Measurements from ENCODE around the gene TCHP. TPM values are rescaled to one million over a fixed set of nuclear protein-coding genes. Genes with fewer than 3 reads are reported as not detected.

Gene TCHP
- total and polyA plus RNA-seq, 2 donors (not counting 1 experiment from before 2014, with no cell fraction given): 13.4 to 29.4 TPM

DNA sequence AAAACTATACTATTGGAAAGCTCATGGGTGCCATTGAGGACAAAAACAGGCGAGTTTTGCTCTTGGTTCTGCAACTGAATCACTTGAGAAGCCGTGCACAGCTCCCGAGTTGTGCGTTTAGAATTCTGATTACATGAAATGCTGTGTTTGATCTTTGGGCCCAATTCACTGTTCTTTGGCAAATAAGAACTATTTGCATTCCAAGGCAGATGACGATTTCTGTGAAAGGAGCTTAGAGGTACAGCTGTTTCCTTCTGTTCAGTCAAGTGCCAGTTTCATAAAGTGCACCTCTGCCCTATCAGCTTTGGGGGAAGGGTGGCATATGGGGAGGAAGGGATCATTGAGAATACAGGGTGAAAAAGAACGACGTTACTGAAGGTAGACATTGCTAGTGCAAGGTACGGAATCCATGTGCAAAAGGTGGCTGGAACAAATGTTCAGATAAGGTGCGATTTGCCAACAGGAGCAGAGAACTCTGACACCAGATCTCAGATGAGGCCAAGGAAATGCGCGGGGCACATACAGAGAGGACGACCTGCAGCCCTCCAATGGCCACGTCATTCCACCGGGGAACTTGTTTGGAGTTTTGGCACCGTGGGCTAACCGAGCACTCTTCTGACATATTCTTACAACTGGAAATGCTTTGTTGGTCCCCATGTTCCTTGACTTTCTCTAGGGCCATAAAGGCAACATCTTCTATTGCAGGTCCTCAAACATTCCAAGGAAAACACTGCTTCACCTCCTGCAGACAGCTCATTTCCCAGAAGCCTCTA lies 30.1 kb downstream of the TCHP start:
- no peak overlapping the region for H2AFZ ChIP-seq (ENCODE audit: insufficient read depth, low read depth, low read length, poor library complexity, severe bottlenecking)

DNA sequence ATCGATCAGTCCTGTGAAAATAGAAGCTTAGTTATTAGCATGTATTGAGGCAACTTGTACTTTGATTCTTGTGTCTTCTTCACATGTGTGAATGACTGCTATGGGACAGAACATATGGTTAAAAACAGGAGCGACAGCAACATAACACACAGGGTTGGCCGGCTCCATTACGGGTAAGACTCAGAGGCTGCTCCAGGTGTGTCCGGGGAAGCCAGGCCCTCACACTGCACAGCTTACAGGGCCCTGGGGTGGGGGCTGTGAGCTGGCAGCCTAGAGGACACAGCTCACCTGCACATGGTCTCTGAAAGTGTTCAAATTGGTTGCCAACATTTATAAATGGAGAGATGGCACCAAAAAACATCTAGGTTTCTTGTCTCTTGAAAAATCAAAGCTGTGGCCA lies 31.1 kb downstream of the TCHP start:
- H3K4me1 Mint-ChIP-seq: peaks cover 2% of the 10 kb centered on the region
- H3K4me1 ChIP-seq (ENCODE audit: control insufficient read depth in 2 of 2, insufficient read depth in 2 of 2, low read length in 2 of 2): no peaks in the 10 kb centered on the region

More for the DNA sequence above, 30.1 kb downstream of the TCHP start:
- no peak overlapping the region for H3K27ac ChIP-seq (ENCODE audit: low read length in 2 of 2)
- CTCF ChIA-PET: interaction anchor here (1.7 to 6.2 kb wide), 2 partner anchors 77 kb away, joined by 5 to 39 read pairs; no protein-coding TSS in a partner anchor
- no peaks in the 10 kb centered on the region for H3K9me3 Mint-ChIP-seq (ENCODE audit: insufficient read depth)
- WGBS (ENCODE audit: insufficient coverage): 89% methylated on average over 14 of the region's 16 CpGs
- DNase-seq (no peak), ATAC-seq (ENCODE audit: low read depth) (no peak)
- intact Hi-C loops (cut with micrococcal nuclease): no loop called here
- no peak overlapping the region for H3K4me3 ChIP-seq (ENCODE audit: control extremely low read depth in 1 of 5, extremely low read depth in 1 of 5, insufficient read depth in 1 of 5, low read depth in 2 of 5, low read length in 4 of 5)
- peaks cover 3% of the 10 kb centered on the region for H3K79me2 ChIP-seq (ENCODE audit: control insufficient read depth, insufficient read depth, low read length)
- no peak overlapping the region for H3K4me2 ChIP-seq (replicated peaks; ENCODE audit: low read depth, low read length, poor library complexity, severe bottlenecking)
- peaks cover 19 to 61% of the 10 kb centered on the region in 2 experiments for H3K36me3 ChIP-seq (replicated peaks in 1 of 2; ENCODE audit: control extremely low read depth in 1 of 2, control insufficient read depth in 1 of 2, extremely low read depth in 1 of 2, insufficient read depth in 2 of 2, low read length in 1 of 2)
- H3K9me3 ChIP-seq (ENCODE audit: control extremely low read depth in 1 of 3, control insufficient read depth in 2 of 3, insufficient read depth in 1 of 3, low read length in 2 of 3): no peaks in the 10 kb centered on the region
- peaks cover 2% of the 10 kb centered on the region for H3K4me1 Mint-ChIP-seq
- no peaks in the 10 kb centered on the region for H3K27me3 Mint-ChIP-seq
- no peak overlapping the region for H3K9ac ChIP-seq (ENCODE audit: low read length)
- H3K4me3 Mint-ChIP-seq: no peak overlapping the region
- H3K27me3 ChIP-seq (replicated peaks in 1 of 4; ENCODE audit: control extremely low read depth in 1 of 4, control insufficient read depth in 3 of 4, insufficient read depth in 4 of 4, low read length in 3 of 4): no peaks in the 10 kb centered on the region
- no peaks in the 10 kb centered on the region for H3K4me1 ChIP-seq (ENCODE audit: control insufficient read depth in 2 of 2, insufficient read depth in 2 of 2, low read length in 2 of 2)
- POLR2A ChIA-PET: interaction anchor here (0.6 kb wide), 1 partner anchor 1240 kb away, joined by 3 read pairs; no protein-coding TSS in a partner anchor
- no peak overlapping the region for H3K27ac Mint-ChIP-seq
- no peaks in the 10 kb centered on the region for H4K20me1 ChIP-seq (ENCODE audit: control insufficient read depth, insufficient read depth, low read length, poor library complexity, severe bottlenecking)
- TF ChIP-seq, protein P1, sequence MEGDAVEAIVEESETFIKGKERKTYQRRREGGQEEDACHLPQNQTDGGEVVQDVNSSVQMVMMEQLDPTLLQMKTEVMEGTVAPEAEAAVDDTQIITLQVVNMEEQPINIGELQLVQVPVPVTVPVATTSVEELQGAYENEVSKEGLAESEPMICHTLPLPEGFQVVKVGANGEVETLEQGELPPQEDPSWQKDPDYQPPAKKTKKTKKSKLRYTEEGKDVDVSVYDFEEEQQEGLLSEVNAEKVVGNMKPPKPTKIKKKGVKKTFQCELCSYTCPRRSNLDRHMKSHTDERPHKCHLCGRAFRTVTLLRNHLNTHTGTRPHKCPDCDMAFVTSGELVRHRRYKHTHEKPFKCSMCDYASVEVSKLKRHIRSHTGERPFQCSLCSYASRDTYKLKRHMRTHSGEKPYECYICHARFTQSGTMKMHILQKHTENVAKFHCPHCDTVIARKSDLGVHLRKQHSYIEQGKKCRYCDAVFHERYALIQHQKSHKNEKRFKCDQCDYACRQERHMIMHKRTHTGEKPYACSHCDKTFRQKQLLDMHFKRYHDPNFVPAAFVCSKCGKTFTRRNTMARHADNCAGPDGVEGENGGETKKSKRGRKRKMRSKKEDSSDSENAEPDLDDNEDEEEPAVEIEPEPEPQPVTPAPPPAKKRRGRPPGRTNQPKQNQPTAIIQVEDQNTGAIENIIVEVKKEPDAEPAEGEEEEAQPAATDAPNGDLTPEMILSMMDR (IDR thresholded peaks at IDR 0.05): no peak
- no peak for TF ChIP-seq EZH2 (IDR thresholded peaks at IDR 0.05; ENCODE audit: borderline replicate concordance, insufficient read depth, low read depth, low read length, poor library complexity, severe bottlenecking)

More for the DNA sequence above, 31.1 kb downstream of the TCHP start:
- POLR2A ChIA-PET: no interaction called here
- H3K27me3 ChIP-seq (replicated peaks in 1 of 4; ENCODE audit: control extremely low read depth in 1 of 4, control insufficient read depth in 3 of 4, insufficient read depth in 4 of 4, low read length in 3 of 4): no peaks in the 10 kb centered on the region
- 100% methylated on average over 5 of the region's 5 CpGs for WGBS (ENCODE audit: insufficient coverage)
- H3K27ac Mint-ChIP-seq: no peak overlapping the region
- no peak overlapping the region for H3K4me3 Mint-ChIP-seq
- no peak overlapping the region for H3K4me2 ChIP-seq (replicated peaks; ENCODE audit: low read depth, low read length, poor library complexity, severe bottlenecking)
- H3K79me2 ChIP-seq (ENCODE audit: control insufficient read depth, insufficient read depth, low read length): peaks cover 3% of the 10 kb centered on the region
- H3K4me3 ChIP-seq (ENCODE audit: control extremely low read depth in 1 of 5, extremely low read depth in 1 of 5, insufficient read depth in 1 of 5, low read depth in 2 of 5, low read length in 4 of 5): no peak overlapping the region
- H3K9me3 Mint-ChIP-seq (ENCODE audit: insufficient read depth): no peaks in the 10 kb centered on the region
- H3K27me3 Mint-ChIP-seq: no peaks in the 10 kb centered on the region
- ATAC-seq (ENCODE audit: low read depth) (no peak), DNase-seq (no peak)
- intact Hi-C loops (cut with micrococcal nuclease): no loop called here
- H3K36me3 ChIP-seq (replicated peaks in 1 of 2; ENCODE audit: control extremely low read depth in 1 of 2, control insufficient read depth in 1 of 2, extremely low read depth in 1 of 2, insufficient read depth in 2 of 2, low read length in 1 of 2): peaks cover 18 to 68% of the 10 kb centered on the region in 2 experiments
- TF ChIP-seq, protein P1 (IDR thresholded peaks at IDR 0.05): no peak
- no peak for TF ChIP-seq EZH2 (IDR thresholded peaks at IDR 0.05; ENCODE audit: borderline replicate concordance, insufficient read depth, low read depth, low read length, poor library complexity, severe bottlenecking)
- H2AFZ ChIP-seq (ENCODE audit: insufficient read depth, low read depth, low read length, poor library complexity, severe bottlenecking): no peak overlapping the region
- no peak overlapping the region for H3K27ac ChIP-seq (ENCODE audit: low read length in 2 of 2)
- CTCF ChIA-PET: interaction anchor here (1.1 to 1.7 kb wide), 2 partner anchors 78 to 86 kb away, joined by 3 to 5 read pairs; no protein-coding TSS in a partner anchor
- H3K9me3 ChIP-seq (ENCODE audit: control extremely low read depth in 1 of 3, control insufficient read depth in 2 of 3, insufficient read depth in 1 of 3, low read length in 2 of 3): no peaks in the 10 kb centered on the region
- H3K9ac ChIP-seq (ENCODE audit: low read length): no peak overlapping the region
- no peaks in the 10 kb centered on the region for H4K20me1 ChIP-seq (ENCODE audit: control insufficient read depth, insufficient read depth, low read length, poor library complexity, severe bottlenecking)
